Neural cell (in vitro differentiated cells): ENCODE measurements around the gene IRX3. TPM values are rescaled to one million over a fixed set of nuclear protein-coding genes. Genes with fewer than 3 reads are reported as not detected.
"Not testable (repeated sequence)": the region's sequence is repeated elsewhere in the genome, so short reads cannot be mapped to it uniquely, and the experiment has no call there.

Experiments
- H2AFZ ChIP-seq: fragments of 200-600, 300-800 bp; sonication (generic), shearing (Covaris generic); 2 replicates; pipeline ENCODE4 v1.6.0; 2014; ENCODE audit warnings: low read depth, mild to moderate bottlenecking, antibody characterized with exemption, low read length, moderate library complexity
- H3F3A ChIP-seq: fragments of 200-600 bp; shearing (Covaris generic); 2 replicates; pipeline ENCODE4 v1.6.1; 2016; ENCODE audit warnings: mild to moderate bottlenecking, moderate library complexity, mixed read lengths, antibody characterized with exemption, low read length; ENCODE audit not compliant: insufficient read depth, poor library complexity, severe bottlenecking
- H3K27ac ChIP-seq: fragments of 200-600, 300-800 bp; sonication (generic), shearing (Covaris generic); 2 replicates; pipeline ENCODE4 v1.5.1; 2014; ENCODE audit warnings: mild to moderate bottlenecking, low read length, moderate library complexity
- H3K27me3 ChIP-seq: fragments of 300-800, 200-600 bp; sonication (generic), shearing (Covaris generic); 2 replicates; pipeline ENCODE4 v1.6.0; 2014; ENCODE audit warnings: mild to moderate bottlenecking, low read depth, low read length, moderate library complexity; ENCODE audit not compliant: insufficient read depth
- H3K36me3 ChIP-seq: fragments of 300-800, 200-600 bp; sonication (generic), shearing (Covaris generic); 2 replicates; pipeline ENCODE4 v1.5.1; 2014; ENCODE audit warnings: mild to moderate bottlenecking, antibody characterized with exemption, low read length, moderate library complexity; ENCODE audit not compliant: insufficient read depth
- H3K4me2 ChIP-seq: fragments of 300-800, 200-600 bp; sonication (generic), shearing (Covaris generic); 2 replicates; pipeline ENCODE4 v1.6.0; 2014; ENCODE audit warnings: mild to moderate bottlenecking, low read length
- H3K4me3 ChIP-seq: fragments of 300-800, 200-600 bp; sonication (generic), shearing (Covaris generic); 2 replicates; pipeline ENCODE4 v1.5.1; 2014; ENCODE audit warnings: mild to moderate bottlenecking, low read length, moderate library complexity
- H3K79me2 ChIP-seq: fragments of 200-600 bp; shearing (Covaris generic); replicated peaks from 2 replicates; pipeline ENCODE4 v1.6.0; 2014; ENCODE audit warnings: mild to moderate bottlenecking, low read length, moderate library complexity; ENCODE audit not compliant: insufficient read depth
- H3K9ac ChIP-seq: fragments of 300-800, 200-600 bp; sonication (generic), shearing (Covaris generic); 2 replicates; pipeline ENCODE4 v1.6.1; 2016; ENCODE audit warnings: mild to moderate bottlenecking, low read length, mixed read lengths
- H3K9me2 ChIP-seq: fragments of 200-600 bp; shearing (Covaris generic); 2 replicates; pipeline ENCODE4 v1.6.1; 2016; ENCODE audit warnings: mild to moderate bottlenecking, low read length, mixed read lengths; ENCODE audit not compliant: insufficient read depth
- H3K9me3 ChIP-seq: fragments of 200-600, 300-800 bp; sonication (generic), shearing (Covaris generic); 2 replicates; pipeline ENCODE4 v1.6.1; 2016; ENCODE audit warnings: mild to moderate bottlenecking, mixed run types, low read length, moderate library complexity, mixed read lengths
- H4K20me1 ChIP-seq: fragments of 200-600 bp; shearing (Covaris generic); 2 replicates; pipeline ENCODE4 v1.6.1; 2016; ENCODE audit warnings: mild to moderate bottlenecking, mixed run types; ENCODE audit not compliant: insufficient read depth
- CTCF ChIP-seq: fragments of 450-650 bp; IDR thresholded peaks from 2 replicates; pipeline ENCODE4 v1.5.1; 2014; ENCODE audit warnings: antibody characterized with exemption, mild to moderate bottlenecking, moderate library complexity; ENCODE audit not compliant: poor library complexity, severe bottlenecking
- EP300 ChIP-seq: fragments of 450-650 bp; conservative IDR thresholded peaks from 2 replicates; pipeline ENCODE4 v1.6.1; 2014; ENCODE audit warnings: antibody characterized with exemption, mild to moderate bottlenecking, moderate library complexity; ENCODE audit not compliant: poor library complexity, severe bottlenecking
- EZH2 ChIP-seq: fragments of 200-600, 300-800 bp; shearing (Covaris generic), sonication (generic); IDR thresholded peaks from 2 replicates; pipeline ENCODE4 v1.6.1; 2014; ENCODE audit warnings: antibody characterized with exemption, low read length, borderline replicate concordance, mild to moderate bottlenecking; ENCODE audit not compliant: insufficient read depth, poor library complexity, severe bottlenecking
- MXI1 ChIP-seq: fragments of 450-650 bp; conservative IDR thresholded peaks from 2 replicates; pipeline ENCODE4 v1.6.1; 2014; ENCODE audit warnings: antibody characterized with exemption, mild to moderate bottlenecking; ENCODE audit not compliant: poor library complexity, severe bottlenecking
- POLR2AphosphoS5 ChIP-seq: IDR thresholded peaks from 2 replicates; pipeline ENCODE4 v1.6.1; 2012
- RAD21 ChIP-seq: fragments of 450-650 bp; conservative IDR thresholded peaks from 2 replicates; pipeline ENCODE4 v1.6.1; 2014; ENCODE audit warnings: antibody characterized with exemption, mild to moderate bottlenecking, moderate library complexity
- REST ChIP-seq: IDR thresholded peaks from 2 replicates; pipeline ENCODE4 v1.6.1; 2012; ENCODE audit warnings: borderline replicate concordance
- SMC3 ChIP-seq: fragments of 450-650 bp; conservative IDR thresholded peaks from 2 replicates; pipeline ENCODE4 v1.6.1; 2014; ENCODE audit warnings: antibody characterized with exemption, mild to moderate bottlenecking, moderate library complexity; ENCODE audit not compliant: poor library complexity
- TAF1 ChIP-seq: IDR thresholded peaks from 2 replicates; pipeline ENCODE4 v1.6.1; 2012; ENCODE audit warnings: low read depth
- polyA plus RNA-seq: library from polyadenylated mRNA; depleted of rRNA; stranded (reverse); fragments of >200 nt; gene quantifications from 2 replicates; pipeline ENCODE4 v1.2.3, GENCODE V29; 2014

Gene IRX3
- polyA plus RNA-seq, 1 donor from 2014 or later: not detected

- H3K9me3 ChIP-seq: no peaks in the 10 kb centered on the region
- H3K9ac ChIP-seq: no peak overlapping the region
- no peak overlapping the region for H3K4me2 ChIP-seq
- no peaks in the 10 kb centered on the region for H3K36me3 ChIP-seq
- TF ChIP-seq MXI1 (no peak), POLR2AphosphoS5 (no peak), REST (no peak), TAF1 (no peak), CTCF (no peak), SMC3 (no peak), EZH2 (no peak), EP300 (no peak), RAD21 (no peak)
- H3K79me2 ChIP-seq: no peaks in the 10 kb centered on the region
- no peaks in the 10 kb centered on the region for H4K20me1 ChIP-seq
- no peak overlapping the region for H3K4me3 ChIP-seq
- no peak overlapping the region for H2AFZ ChIP-seq
- H3K27me3 ChIP-seq: no peaks in the 10 kb centered on the region
- H3K27ac ChIP-seq: no peak overlapping the region
- no peaks in the 10 kb centered on the region for H3K9me2 ChIP-seq
- H3F3A ChIP-seq: no peaks in the 10 kb centered on the region
Measured at GRCh38 chr16:54253118-54253517, 33.5 kb downstream of the IRX3 start.

- Histone ChIP-seq H3K36me3 (no peaks in the 10 kb centered on the region), H3K79me2 (no peaks in the 10 kb centered on the region), H3K27ac (no peak overlapping the region), H3K9me3 (no peaks in the 10 kb centered on the region), H3K9ac (no peak overlapping the region), H3K9me2 (no peaks in the 10 kb centered on the region), H2AFZ (no peak overlapping the region), H3F3A (no peaks in the 10 kb centered on the region), H4K20me1 (no peaks in the 10 kb centered on the region), H3K4me3 (no peak overlapping the region), H3K27me3 (no peaks in the 10 kb centered on the region), H3K4me2 (no peak overlapping the region)
- TF ChIP-seq EP300 (no peak), RAD21 (peak; percentile 27)
Measured at GRCh38 chr16:54248863-54249710, 37.5 kb downstream of the IRX3 start.

- H2AFZ ChIP-seq, H3K79me2 ChIP-seq, H4K20me1 ChIP-seq, H3K4me3 ChIP-seq, H3K9ac ChIP-seq, H3K27ac ChIP-seq, H3K27me3 ChIP-seq, H3K9me3 ChIP-seq, H3K36me3 ChIP-seq, H3K9me2 ChIP-seq, H3F3A ChIP-seq, H3K4me2 ChIP-seq: not testable (repeated sequence)
Measured at GRCh38 chr16:54247705-54248104, 38.9 kb downstream of the IRX3 start.
